Suprapubic skin (tissue), 4 donors: ENCODE data around the gene IGF2BP2. TPM values are rescaled to one million over a fixed set of nuclear protein-coding genes. Genes with fewer than 3 reads are reported as not detected.

Experiments
- DNase-seq, 2 donors: peaks; one replicate each; pipeline ENCODE4 v3.0.0-alpha.2; 2019; ENCODE audit warnings: low spot score in 2 of 2
- H3K27ac ChIP-seq: fragments of 200-600 bp; sonication (generic); one replicate; pipeline ENCODE4 v1.5.1; 2019
- H3K27me3 ChIP-seq: fragments of 200-600 bp; sonication (generic); one replicate; pipeline ENCODE4 v1.5.1; 2019
- H3K36me3 ChIP-seq: fragments of 200-600 bp; sonication (generic); one replicate; pipeline ENCODE4 v1.5.1; 2019
- H3K4me1 ChIP-seq: fragments of 200-600 bp; sonication (generic); one replicate; pipeline ENCODE4 v1.5.1; 2019
- H3K4me3 ChIP-seq: fragments of 200-600 bp; sonication (generic); one replicate; pipeline ENCODE4 v1.5.1; 2019; ENCODE audit warnings: mild to moderate bottlenecking
- H3K9me3 ChIP-seq: fragments of 200-600 bp; sonication (generic); one replicate; pipeline ENCODE4 v1.5.1; 2019
- CTCF ChIP-seq, 2 donors: fragments of 200-600 bp in 1 of 2; fragments of 450-650 bp in 1 of 2; sonication (generic) in 1 of 2; IDR thresholded peaks; one replicate each; pipeline ENCODE4 v1.5.1; 2016 to 2019; ENCODE audit warnings: antibody characterized with exemption in 2 of 2, mild to moderate bottlenecking in 1 of 2, moderate library complexity in 1 of 2
- EP300 ChIP-seq: sonication (generic); formaldehyde crosslinking; IDR thresholded peaks from one replicate; pipeline ENCODE4 v1.6.1; 2017; ENCODE audit warnings: antibody characterized with exemption
- POLR2A ChIP-seq, 2 donors: fragments of 450-650 bp; IDR thresholded peaks; one replicate each; pipeline ENCODE4 v1.6.1; 2017; ENCODE audit warnings: antibody characterized with exemption in 2 of 2, mild to moderate bottlenecking in 2 of 2, moderate library complexity in 2 of 2
- POLR2AphosphoS5 ChIP-seq, 3 donors: sonication (generic); formaldehyde crosslinking; IDR thresholded peaks; one replicate each; pipeline ENCODE4 v1.6.1; 2017; ENCODE audit warnings: antibody characterized with exemption in 3 of 3
- WGBS: methylation state at CpG from one replicate; pipeline ENCODE4 v1.1.5; 2018; 5-methylcytosine and 5-hydroxymethylcytosine counted together
- total RNA-seq, 4 donors: library from RNA; depleted of rRNA; stranded (reverse); fragments of >200 nt; gene quantifications; one replicate each; pipeline ENCODE4 v1.1.0, GENCODE V29; 2016

The IGF2BP2 gene
- total RNA-seq, 4 donors from 2014 or later: 7.6 to 29.9 (median 8.4) TPM

GRCh38 chr3:185730550-185730949, 94.3 kb downstream of the IGF2BP2 start:
- H3K36me3 ChIP-seq: no peaks in the 10 kb centered on the region
- WGBS: 89% methylated on average over 8 of the region's 8 CpGs
- no peak for DNase-seq
- TF ChIP-seq EP300 (no peak), POLR2AphosphoS5 (IDR thresholded peaks at IDR 0.05) (no peak), CTCF (IDR thresholded peaks at IDR 0.05) (no peak), POLR2A (IDR thresholded peaks at IDR 0.05) (no peak)
- H3K9me3 ChIP-seq: no peaks in the 10 kb centered on the region
- H3K4me1 ChIP-seq: no peaks in the 10 kb centered on the region
- H3K4me3 ChIP-seq: no peak overlapping the region
- no peak overlapping the region for H3K27ac ChIP-seq
- no peaks in the 10 kb centered on the region for H3K27me3 ChIP-seq

- H3K9me3 ChIP-seq: no peaks in the 10 kb centered on the region
- DNase-seq: no peak
- H3K27me3 ChIP-seq: no peaks in the 10 kb centered on the region
- no peak for TF ChIP-seq POLR2A (IDR thresholded peaks at IDR 0.05)
- no peak for TF ChIP-seq EP300
- no peak for TF ChIP-seq POLR2AphosphoS5 (IDR thresholded peaks at IDR 0.05)
- no peak for TF ChIP-seq CTCF (IDR thresholded peaks at IDR 0.05)
- no peak overlapping the region for H3K27ac ChIP-seq
- WGBS: 73% methylated on average over 7 of the region's 7 CpGs
- H3K4me3 ChIP-seq: no peak overlapping the region
- H3K4me1 ChIP-seq: no peaks in the 10 kb centered on the region
- no peaks in the 10 kb centered on the region for H3K36me3 ChIP-seq
These were observed 95.3 kb downstream of the IGF2BP2 start for GRCh38 chr3:185729337-185730055.

- Histone ChIP-seq H3K4me3 (no peak overlapping the region), H3K27ac (no peak overlapping the region), H3K9me3 (no peaks in the 10 kb centered on the region), H3K27me3 (no peaks in the 10 kb centered on the region), H3K36me3 (no peaks in the 10 kb centered on the region), H3K4me1 (no peaks in the 10 kb centered on the region)
- TF ChIP-seq EP300 (no peak), POLR2A (IDR thresholded peaks at IDR 0.05) (no peak), POLR2AphosphoS5 (IDR thresholded peaks at IDR 0.05) (no peak), CTCF (IDR thresholded peaks at IDR 0.05) (no peak)
- 87% methylated on average over 10 of the region's 10 CpGs for WGBS
- DNase-seq: no peak
These were observed 96.1 kb downstream of the IGF2BP2 start for GRCh38 chr3:185728630-185729336.

GRCh38 chr3:185727873-185728272, 97.0 kb downstream of the IGF2BP2 start:
- no peak overlapping the region for H3K4me3 ChIP-seq
- no peaks in the 10 kb centered on the region for H3K9me3 ChIP-seq
- 71% methylated on average over 9 of the region's 9 CpGs for WGBS
- no peak for DNase-seq
- H3K36me3 ChIP-seq: no peaks in the 10 kb centered on the region
- TF ChIP-seq POLR2A (IDR thresholded peaks at IDR 0.05) (no peak), CTCF (IDR thresholded peaks at IDR 0.05) (no peak)
- no peaks in the 10 kb centered on the region for H3K27me3 ChIP-seq
- H3K4me1 ChIP-seq: no peaks in the 10 kb centered on the region
- H3K27ac ChIP-seq: no peak overlapping the region

- H3K4me1 ChIP-seq: no peaks in the 10 kb centered on the region
- H3K9me3 ChIP-seq: no peaks in the 10 kb centered on the region
- no peak overlapping the region for H3K27ac ChIP-seq
- H3K27me3 ChIP-seq: no peaks in the 10 kb centered on the region
- no peaks in the 10 kb centered on the region for H3K36me3 ChIP-seq
- WGBS: 82% methylated on average over 6 of the region's 6 CpGs
- H3K4me3 ChIP-seq: no peak overlapping the region
- DNase-seq: no peak
- TF ChIP-seq POLR2AphosphoS5 (IDR thresholded peaks at IDR 0.05): no peak
- no peak for TF ChIP-seq POLR2A (IDR thresholded peaks at IDR 0.05)
- no peak for TF ChIP-seq EP300
- TF ChIP-seq CTCF (IDR thresholded peaks at IDR 0.05): no peak
These were observed 98.4 kb downstream of the IGF2BP2 start for GRCh38 chr3:185726254-185726967.
